ENCODE measurements around the gene NKX2-2. TPM values are rescaled to one million over a fixed set of nuclear protein-coding genes. Genes with fewer than 3 reads are reported as not detected.

NKX2-2 gene
- total RNA-seq, 1 experiment from 2014 or later: not detected

DNA sequence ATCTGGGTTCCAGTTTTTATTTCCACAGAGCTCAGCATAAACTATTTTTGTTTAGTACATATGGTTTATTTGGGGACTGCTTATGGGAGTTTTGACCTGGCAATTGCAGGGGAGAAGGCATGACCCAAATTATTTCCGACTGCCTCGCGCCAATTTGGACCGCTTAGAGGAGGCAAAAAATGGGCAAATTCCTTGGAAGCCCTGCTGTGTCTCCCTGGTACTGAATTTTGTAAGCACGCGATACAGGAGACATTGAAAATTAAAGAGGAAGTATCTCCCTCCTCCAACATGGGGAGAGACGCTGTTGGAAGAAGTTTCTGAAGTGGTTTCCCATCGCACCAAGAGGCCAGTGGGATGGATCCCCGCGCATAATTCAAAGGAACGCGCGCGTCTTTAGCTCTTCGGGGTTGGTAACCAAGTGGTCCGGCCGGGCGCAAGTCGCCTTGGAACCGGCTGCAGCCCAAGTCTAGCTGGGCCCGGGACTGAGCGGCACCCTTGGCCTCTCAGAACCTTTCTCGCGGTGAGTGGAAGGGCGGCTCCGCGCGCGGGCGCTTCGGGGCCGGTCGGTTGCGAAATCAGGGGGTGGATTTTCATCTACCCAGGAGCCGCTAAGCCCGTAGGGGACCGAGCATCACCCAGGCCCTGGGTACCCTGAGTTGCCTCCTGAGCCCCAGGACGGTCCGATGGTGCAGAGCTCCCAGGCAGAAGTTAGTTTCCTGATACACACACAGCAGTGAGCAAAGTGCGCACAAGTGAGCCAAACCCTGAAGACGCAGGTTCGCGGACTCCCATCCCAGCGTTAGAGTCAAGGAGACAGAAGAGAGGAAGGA, 6.2 kb downstream of the NKX2-2 start:
- H2AFZ ChIP-seq (ENCODE audit: low read length): no peak overlapping the region
- CTCF ChIA-PET: no interaction called here

DNA sequence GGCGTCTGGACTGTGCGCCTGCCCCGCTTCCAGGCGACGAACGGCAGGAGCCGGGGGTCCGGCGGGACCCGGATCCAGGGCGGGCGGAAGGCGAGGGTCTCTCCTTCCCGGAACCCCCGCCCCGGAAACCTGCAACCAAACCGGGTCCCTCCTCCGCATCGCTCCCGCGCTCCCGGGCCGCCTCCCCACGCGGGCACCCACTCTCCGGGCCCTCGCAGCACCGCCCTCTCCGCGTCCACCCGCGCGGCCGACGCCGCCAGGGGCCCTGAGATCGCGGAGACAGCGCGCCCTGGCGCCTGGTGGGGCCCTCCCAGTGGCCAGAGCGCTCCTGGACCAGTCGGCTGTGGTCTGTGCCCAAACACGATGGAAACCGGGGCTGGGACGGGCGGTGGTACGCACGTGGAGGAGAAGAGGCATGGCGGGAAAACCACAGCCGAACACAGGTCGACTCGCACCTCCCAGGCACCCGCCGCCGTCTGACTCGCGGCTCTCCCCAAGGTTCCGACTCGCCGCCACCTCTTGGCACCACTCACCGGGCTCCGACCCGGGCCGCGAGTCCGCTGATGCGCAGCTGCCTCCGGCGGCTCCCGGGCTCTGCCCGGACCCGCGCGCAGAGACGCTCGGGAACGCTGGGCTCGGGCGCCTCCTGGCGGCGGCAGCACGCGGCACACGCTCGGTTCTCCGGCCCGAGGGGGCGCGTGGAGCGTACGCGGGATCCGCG, 7.9 kb downstream of the NKX2-2 start:
- no peaks in the 10 kb centered on the region for H3K9me3 ChIP-seq (ENCODE audit: low read length)
- intact Hi-C loops (cut with micrococcal nuclease): loop anchor here (1.0 to 5.0 kb wide), 6 partner anchors 270 to 669 kb away; partner anchors contain the start of gene KIZ
- H3F3A ChIP-seq (ENCODE audit: low read length, unreplicated experiment): no peaks in the 10 kb centered on the region
- peak overlapping the region; percentile 55 for H3K4me3 ChIP-seq (ENCODE audit: low read length)
- DNase-seq: peak; percentile 57
- no peaks in the 10 kb centered on the region for H3K36me3 ChIP-seq (ENCODE audit: low read depth, low read length)
- H3K27me3 ChIP-seq (ENCODE audit: low read length): peaks cover 41% of the 10 kb centered on the region
- H2AFZ ChIP-seq (ENCODE audit: low read length): peak overlapping the region; percentile 89
- TF ChIP-seq EZH2 (IDR thresholded peaks at IDR 0.05; ENCODE audit: low read length, unreplicated experiment): peak; percentile 30
- TF ChIP-seq, protein P1, sequence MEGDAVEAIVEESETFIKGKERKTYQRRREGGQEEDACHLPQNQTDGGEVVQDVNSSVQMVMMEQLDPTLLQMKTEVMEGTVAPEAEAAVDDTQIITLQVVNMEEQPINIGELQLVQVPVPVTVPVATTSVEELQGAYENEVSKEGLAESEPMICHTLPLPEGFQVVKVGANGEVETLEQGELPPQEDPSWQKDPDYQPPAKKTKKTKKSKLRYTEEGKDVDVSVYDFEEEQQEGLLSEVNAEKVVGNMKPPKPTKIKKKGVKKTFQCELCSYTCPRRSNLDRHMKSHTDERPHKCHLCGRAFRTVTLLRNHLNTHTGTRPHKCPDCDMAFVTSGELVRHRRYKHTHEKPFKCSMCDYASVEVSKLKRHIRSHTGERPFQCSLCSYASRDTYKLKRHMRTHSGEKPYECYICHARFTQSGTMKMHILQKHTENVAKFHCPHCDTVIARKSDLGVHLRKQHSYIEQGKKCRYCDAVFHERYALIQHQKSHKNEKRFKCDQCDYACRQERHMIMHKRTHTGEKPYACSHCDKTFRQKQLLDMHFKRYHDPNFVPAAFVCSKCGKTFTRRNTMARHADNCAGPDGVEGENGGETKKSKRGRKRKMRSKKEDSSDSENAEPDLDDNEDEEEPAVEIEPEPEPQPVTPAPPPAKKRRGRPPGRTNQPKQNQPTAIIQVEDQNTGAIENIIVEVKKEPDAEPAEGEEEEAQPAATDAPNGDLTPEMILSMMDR (conservative IDR thresholded peaks at IDR 0.05; ENCODE audit: low read depth, low read length): peak; percentile 82
- TF ChIP-seq EZH2phosphoT487 (IDR thresholded peaks at IDR 0.05; ENCODE audit: borderline replicate concordance, low read length): no peak; the same call in 1 of the 2 replicates
- POLR2A ChIA-PET (ENCODE audit: unreplicated experiment): no interaction called here
- H4K20me1 ChIP-seq (ENCODE audit: low read length): no peaks in the 10 kb centered on the region
- no peaks in the 10 kb centered on the region for H3K9me2 ChIP-seq (replicated peaks; ENCODE audit: low read length)
- no peak overlapping the region for H3K9ac ChIP-seq (ENCODE audit: low read length)
- H3K4me2 ChIP-seq (ENCODE audit: low read length): peak overlapping the region; percentile 82
- peak; percentile 74 for ATAC-seq
- CTCF ChIA-PET: interaction anchor here (0.6 to 1.3 kb wide), 6 partner anchors 270 to 669 kb away, joined by 3 to 18 read pairs (median 6); no protein-coding TSS in a partner anchor
- BruUV-seq (replicated peaks): no TSS peak
- no peak overlapping the region for H3K27ac ChIP-seq (ENCODE audit: low read length)
- no peaks in the 10 kb centered on the region for H3K79me2 ChIP-seq (ENCODE audit: low read length)
- peaks cover 8% of the 10 kb centered on the region for H3K4me1 ChIP-seq (ENCODE audit: insufficient read depth, low read length)

More for the DNA sequence above, 6.2 kb downstream of the NKX2-2 start:
- Histone ChIP-seq H3K79me2 (ENCODE audit: low read length) (no peaks in the 10 kb centered on the region), H3K27ac (ENCODE audit: low read length) (no peak overlapping the region), H3K9ac (ENCODE audit: low read length) (no peak overlapping the region), H3K4me2 (ENCODE audit: low read length) (no peak overlapping the region), H3F3A (ENCODE audit: low read length, unreplicated experiment) (no peaks in the 10 kb centered on the region), H3K9me3 (ENCODE audit: low read length) (no peaks in the 10 kb centered on the region), H4K20me1 (ENCODE audit: low read length) (no peaks in the 10 kb centered on the region), H3K36me3 (ENCODE audit: low read depth, low read length) (no peaks in the 10 kb centered on the region), H3K4me1 (ENCODE audit: insufficient read depth, low read length) (peaks cover 15% of the 10 kb centered on the region), H3K4me3 (ENCODE audit: low read length) (no peak overlapping the region), H3K9me2 (replicated peaks; ENCODE audit: low read length) (no peaks in the 10 kb centered on the region), H3K27me3 (ENCODE audit: low read length) (peaks cover 53% of the 10 kb centered on the region)
- no TSS peak for BruUV-seq (replicated peaks)
- intact Hi-C loops (cut with micrococcal nuclease): loop anchor here (2.0 to 5.0 kb wide), 3 partner anchors 380 to 671 kb away; partner anchors contain the start of gene KIZ
- ATAC-seq (no peak), DNase-seq (no peak)
- POLR2A ChIA-PET (ENCODE audit: unreplicated experiment): no interaction called here
- TF ChIP-seq EZH2phosphoT487 (IDR thresholded peaks at IDR 0.05; ENCODE audit: borderline replicate concordance, low read length) (no peak), EZH2 (IDR thresholded peaks at IDR 0.05; ENCODE audit: low read length, unreplicated experiment) (no peak)
- TF ChIP-seq, protein P1 (conservative IDR thresholded peaks at IDR 0.05; ENCODE audit: low read depth, low read length): no peak

Measured in PC-3 (cell line).